Astrocyte (in vitro differentiated cells and primary cell): ENCODE measurements around the gene MTUS2. TPM values are rescaled to one million over a fixed set of nuclear protein-coding genes. Genes with fewer than 3 reads are reported as not detected.

ENCODE experiments used
- DNase-seq: peaks from one replicate; pipeline ENCODE4 v3.0.0-alpha.2; 2010; ENCODE audit warnings: low read depth
- FAIRE-seq: peaks from 2 replicates; lab custom pipeline; 2011; peaks lifted over from hg19 to GRCh38; lab: Jason Lieb, UNC
- H2AFZ ChIP-seq: 2 replicates; pipeline ENCODE4 v1.6.0; 2012; ENCODE audit warnings: low read depth, low read length, inconsistent platforms
- H3K27ac ChIP-seq: 2 replicates; pipeline ENCODE4 v1.5.1; 2011; ENCODE audit warnings: low read depth, low read length, inconsistent platforms
- H3K27me3 ChIP-seq: 2 replicates; pipeline ENCODE4 v1.6.0; 2011; ENCODE audit warnings: low read length, inconsistent platforms; ENCODE audit not compliant: insufficient read depth
- H3K36me3 ChIP-seq: 2 replicates; pipeline ENCODE4 v1.5.1; 2011; ENCODE audit warnings: low read length, inconsistent platforms; ENCODE audit not compliant: insufficient read depth
- H3K4me1 ChIP-seq: 2 replicates; pipeline ENCODE4 v1.5.1; 2011; ENCODE audit warnings: low read length, inconsistent platforms; ENCODE audit not compliant: insufficient read depth
- H3K4me2 ChIP-seq: 2 replicates; pipeline ENCODE4 v1.6.0; 2012; ENCODE audit warnings: low read length, inconsistent platforms
- H3K4me3 ChIP-seq: 2 replicates; pipeline ENCODE4 v1.5.1; 2011; ENCODE audit warnings: low read depth, mild to moderate bottlenecking, low read length, inconsistent platforms; ENCODE audit not compliant: insufficient read depth
- H3K79me2 ChIP-seq: 2 replicates; pipeline ENCODE4 v1.6.0; 2012; ENCODE audit warnings: mild to moderate bottlenecking, low read length, inconsistent platforms; ENCODE audit not compliant: insufficient read depth
- H3K9ac ChIP-seq: 2 replicates; pipeline ENCODE4 v1.6.0; 2012; ENCODE audit warnings: mild to moderate bottlenecking, low read length, inconsistent platforms
- H3K9me3 ChIP-seq: 2 replicates; pipeline ENCODE4 v1.5.1; 2012; ENCODE audit warnings: low read depth, mild to moderate bottlenecking, low read length, inconsistent platforms; ENCODE audit not compliant: insufficient read depth
- H4K20me1 ChIP-seq: 2 replicates; pipeline ENCODE4 v1.6.0; 2012; ENCODE audit warnings: low read length, inconsistent platforms; ENCODE audit not compliant: insufficient read depth
- H3K27ac Mint-ChIP-seq: one replicate; pipeline ENCODE4 v1.8.0; 2021; ENCODE audit warnings: mild to moderate bottlenecking, mixed read lengths; ENCODE audit not compliant: unreplicated experiment
- H3K27me3 Mint-ChIP-seq: one replicate; pipeline ENCODE4 v1.8.0; 2021; ENCODE audit warnings: low read depth, mixed read lengths; ENCODE audit not compliant: unreplicated experiment
- H3K36me3 Mint-ChIP-seq: one replicate; pipeline ENCODE4 v1.8.0; 2021; ENCODE audit warnings: low read depth, mixed read lengths; ENCODE audit not compliant: unreplicated experiment
- H3K4me1 Mint-ChIP-seq: one replicate; pipeline ENCODE4 v1.8.0; 2021; ENCODE audit warnings: low read depth, mixed read lengths; ENCODE audit not compliant: unreplicated experiment
- H3K4me3 Mint-ChIP-seq: one replicate; pipeline ENCODE4 v1.8.0; 2021; ENCODE audit warnings: mild to moderate bottlenecking, moderate library complexity, mixed read lengths; ENCODE audit not compliant: unreplicated experiment
- H3K9me3 Mint-ChIP-seq: one replicate; pipeline ENCODE4 v1.8.0; 2021; ENCODE audit warnings: mild to moderate bottlenecking, mixed read lengths; ENCODE audit not compliant: unreplicated experiment
- CTCF ChIP-seq: IDR thresholded peaks from 2 replicates; pipeline ENCODE4 v1.5.1; 2011; ENCODE audit warnings: low read depth, mild to moderate bottlenecking, inconsistent platforms, low read length, moderate library complexity; ENCODE audit not compliant: insufficient read depth
- EZH2 ChIP-seq: IDR thresholded peaks from 2 replicates; pipeline ENCODE4 v1.6.1; 2012; ENCODE audit warnings: mild to moderate bottlenecking, low read length, inconsistent platforms; ENCODE audit not compliant: insufficient read depth
- total RNA-seq: library from RNA; stranded (reverse); gene quantifications from 2 replicates; pipeline ENCODE4 v1.2.1, GENCODE V29; 2021

MTUS2 gene
- total RNA-seq, 1 donor from 2014 or later: 0.50 TPM

GRCh38 chr13:28954810-28955209 is 134.7 kb downstream of the MTUS2 start:
- FAIRE-seq (no peak), DNase-seq (no peak)
- Mint-ChIP-seq H3K27me3 (peaks cover 2% of the 10 kb centered on the region), H3K36me3 (no peaks in the 10 kb centered on the region), H3K27ac (no peak overlapping the region), H3K9me3 (no peaks in the 10 kb centered on the region), H3K4me1 (no peaks in the 10 kb centered on the region), H3K4me3 (no peak overlapping the region)
- Histone ChIP-seq H3K4me1 (no peaks in the 10 kb centered on the region), H3K27ac (no peak overlapping the region), H3K27me3 (no peaks in the 10 kb centered on the region), H3K9ac (no peak overlapping the region), H3K4me3 (no peak overlapping the region), H3K36me3 (no peaks in the 10 kb centered on the region), H4K20me1 (no peaks in the 10 kb centered on the region), H3K9me3 (peaks cover 10% of the 10 kb centered on the region), H3K4me2 (no peak overlapping the region), H2AFZ (no peak overlapping the region), H3K79me2 (no peaks in the 10 kb centered on the region)
- no peak for TF ChIP-seq CTCF
- no peak for TF ChIP-seq EZH2

- FAIRE-seq: no peak
- H3K4me2 ChIP-seq: no peak overlapping the region
- Mint-ChIP-seq H3K9me3 (no peaks in the 10 kb centered on the region), H3K27ac (no peak overlapping the region), H3K27me3 (peaks cover 2% of the 10 kb centered on the region), H3K4me1 (no peaks in the 10 kb centered on the region), H3K36me3 (no peaks in the 10 kb centered on the region), H3K4me3 (no peak overlapping the region)
- no peak for DNase-seq
- H3K9me3 ChIP-seq: peaks cover 10% of the 10 kb centered on the region
- no peaks in the 10 kb centered on the region for H3K36me3 ChIP-seq
- H3K79me2 ChIP-seq: no peaks in the 10 kb centered on the region
- TF ChIP-seq EZH2 (no peak), CTCF (no peak)
- H3K4me3 ChIP-seq: no peak overlapping the region
- no peak overlapping the region for H3K9ac ChIP-seq
- no peaks in the 10 kb centered on the region for H3K27me3 ChIP-seq
- no peak overlapping the region for H2AFZ ChIP-seq
- no peaks in the 10 kb centered on the region for H3K4me1 ChIP-seq
- no peaks in the 10 kb centered on the region for H4K20me1 ChIP-seq
- H3K27ac ChIP-seq: no peak overlapping the region
These were observed 135.3 kb downstream of the MTUS2 start for GRCh38 chr13:28955264-28955966.

- Mint-ChIP-seq H3K36me3 (no peaks in the 10 kb centered on the region), H3K27me3 (peaks cover 2% of the 10 kb centered on the region), H3K4me3 (no peak overlapping the region), H3K9me3 (no peaks in the 10 kb centered on the region), H3K4me1 (no peaks in the 10 kb centered on the region), H3K27ac (no peak overlapping the region)
- H2AFZ ChIP-seq: no peak overlapping the region
- no peaks in the 10 kb centered on the region for H3K4me1 ChIP-seq
- H3K79me2 ChIP-seq: no peaks in the 10 kb centered on the region
- no peak for TF ChIP-seq EZH2
- no peak for TF ChIP-seq CTCF
- H3K27me3 ChIP-seq: no peaks in the 10 kb centered on the region
- H3K9me3 ChIP-seq: peaks cover 10% of the 10 kb centered on the region
- no peak for DNase-seq
- no peak overlapping the region for H3K9ac ChIP-seq
- FAIRE-seq: no peak
- H3K4me2 ChIP-seq: no peak overlapping the region
- H4K20me1 ChIP-seq: no peaks in the 10 kb centered on the region
- no peak overlapping the region for H3K27ac ChIP-seq
- no peaks in the 10 kb centered on the region for H3K36me3 ChIP-seq
- no peak overlapping the region for H3K4me3 ChIP-seq
These were observed 137.9 kb downstream of the MTUS2 start for GRCh38 chr13:28958018-28958417.
